A549 (cell line): Measurements from ENCODE around the gene PKIG.

Experiments used
- CHD4 ChIP-seq: fragments of 200-600 bp; sonication (generic); IDR thresholded peaks from 2 replicates; pipeline ENCODE4 v1.6.1; 2016; ENCODE audit warnings: antibody characterized with exemption, mild to moderate bottlenecking, borderline replicate concordance
- EP300 ChIP-seq, 2 experiments: fragments of >200 bp; sonication (Bioruptor Twin); formaldehyde crosslinking; IDR thresholded peaks; 2 replicates in 1 of 2; 3 replicates in 1 of 2; pipeline ENCODE4 v1.6.1; 2016 to 2017
- JUNB ChIP-seq: fragments of >200 bp; sonication (Bioruptor Twin); formaldehyde crosslinking; IDR thresholded peaks from 2 replicates; pipeline ENCODE4 v1.6.1; 2016
- TF ChIP-seq, protein P1 (sequence below): fragments of >200 bp; sonication (Bioruptor Twin); formaldehyde crosslinking; IDR thresholded peaks from 3 replicates; pipeline ENCODE4 v1.5.1; 2016

- TF ChIP-seq JUNB, result no peak
- no peak for TF ChIP-seq CHD4
- no peak for TF ChIP-seq EP300 (IDR thresholded peaks at IDR 0.05)
- TF ChIP-seq, protein P1, sequence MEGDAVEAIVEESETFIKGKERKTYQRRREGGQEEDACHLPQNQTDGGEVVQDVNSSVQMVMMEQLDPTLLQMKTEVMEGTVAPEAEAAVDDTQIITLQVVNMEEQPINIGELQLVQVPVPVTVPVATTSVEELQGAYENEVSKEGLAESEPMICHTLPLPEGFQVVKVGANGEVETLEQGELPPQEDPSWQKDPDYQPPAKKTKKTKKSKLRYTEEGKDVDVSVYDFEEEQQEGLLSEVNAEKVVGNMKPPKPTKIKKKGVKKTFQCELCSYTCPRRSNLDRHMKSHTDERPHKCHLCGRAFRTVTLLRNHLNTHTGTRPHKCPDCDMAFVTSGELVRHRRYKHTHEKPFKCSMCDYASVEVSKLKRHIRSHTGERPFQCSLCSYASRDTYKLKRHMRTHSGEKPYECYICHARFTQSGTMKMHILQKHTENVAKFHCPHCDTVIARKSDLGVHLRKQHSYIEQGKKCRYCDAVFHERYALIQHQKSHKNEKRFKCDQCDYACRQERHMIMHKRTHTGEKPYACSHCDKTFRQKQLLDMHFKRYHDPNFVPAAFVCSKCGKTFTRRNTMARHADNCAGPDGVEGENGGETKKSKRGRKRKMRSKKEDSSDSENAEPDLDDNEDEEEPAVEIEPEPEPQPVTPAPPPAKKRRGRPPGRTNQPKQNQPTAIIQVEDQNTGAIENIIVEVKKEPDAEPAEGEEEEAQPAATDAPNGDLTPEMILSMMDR, result no peak
These were observed at the start of gene PKIG for GRCh38 chr20:44582311-44583025.
